GM10266 (cell line): ENCODE results near the gene GPC5.
"Not testable (repeated sequence)": the region's sequence is repeated elsewhere in the genome, so short reads cannot be mapped to it uniquely, and the experiment has no call there.

Experiments
- DNase-seq: peaks from one replicate; pipeline ENCODE4 v3.0.0; 2012; ENCODE audit errors: extremely low spot score
- TF ChIP-seq, protein P1 (sequence below): IDR thresholded peaks from 2 replicates; pipeline ENCODE4 v1.5.1; 2012; ENCODE audit warnings: mild to moderate bottlenecking, low read depth; ENCODE audit not compliant: control insufficient read depth, insufficient read depth; ENCODE audit errors: missing control alignments

Gene GPC5

GRCh38 chr13:92473765-92474475 is 1075.5 kb downstream of the GPC5 start:
- no peak for DNase-seq
- TF ChIP-seq, protein P1, sequence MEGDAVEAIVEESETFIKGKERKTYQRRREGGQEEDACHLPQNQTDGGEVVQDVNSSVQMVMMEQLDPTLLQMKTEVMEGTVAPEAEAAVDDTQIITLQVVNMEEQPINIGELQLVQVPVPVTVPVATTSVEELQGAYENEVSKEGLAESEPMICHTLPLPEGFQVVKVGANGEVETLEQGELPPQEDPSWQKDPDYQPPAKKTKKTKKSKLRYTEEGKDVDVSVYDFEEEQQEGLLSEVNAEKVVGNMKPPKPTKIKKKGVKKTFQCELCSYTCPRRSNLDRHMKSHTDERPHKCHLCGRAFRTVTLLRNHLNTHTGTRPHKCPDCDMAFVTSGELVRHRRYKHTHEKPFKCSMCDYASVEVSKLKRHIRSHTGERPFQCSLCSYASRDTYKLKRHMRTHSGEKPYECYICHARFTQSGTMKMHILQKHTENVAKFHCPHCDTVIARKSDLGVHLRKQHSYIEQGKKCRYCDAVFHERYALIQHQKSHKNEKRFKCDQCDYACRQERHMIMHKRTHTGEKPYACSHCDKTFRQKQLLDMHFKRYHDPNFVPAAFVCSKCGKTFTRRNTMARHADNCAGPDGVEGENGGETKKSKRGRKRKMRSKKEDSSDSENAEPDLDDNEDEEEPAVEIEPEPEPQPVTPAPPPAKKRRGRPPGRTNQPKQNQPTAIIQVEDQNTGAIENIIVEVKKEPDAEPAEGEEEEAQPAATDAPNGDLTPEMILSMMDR = no peak

DNA sequence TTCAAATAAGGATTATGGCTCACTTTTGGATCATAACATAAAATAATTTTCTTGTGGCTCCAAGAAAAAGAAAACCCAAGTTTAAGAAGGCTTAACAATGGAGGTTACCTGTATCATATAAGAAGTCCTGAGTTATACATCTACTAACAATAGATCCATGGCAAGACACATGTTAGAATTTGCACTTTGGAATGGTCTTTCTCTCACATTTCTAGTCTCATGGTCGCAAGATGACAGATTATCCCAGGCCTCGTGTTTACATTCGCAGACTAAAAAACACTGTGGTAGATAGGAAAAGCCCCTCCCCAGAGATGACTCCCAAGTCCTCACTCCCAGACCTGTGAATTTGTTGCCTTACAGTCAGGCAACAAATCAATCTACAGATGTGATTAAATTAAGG is 1082.0 kb downstream of the GPC5 start:
- DNase-seq = no peak
- TF ChIP-seq, protein P1 = no peak

- DNase-seq = not testable (repeated sequence)
Measured at GRCh38 chr13:92482790-92483189, 1084.4 kb downstream of the GPC5 start.

DNA sequence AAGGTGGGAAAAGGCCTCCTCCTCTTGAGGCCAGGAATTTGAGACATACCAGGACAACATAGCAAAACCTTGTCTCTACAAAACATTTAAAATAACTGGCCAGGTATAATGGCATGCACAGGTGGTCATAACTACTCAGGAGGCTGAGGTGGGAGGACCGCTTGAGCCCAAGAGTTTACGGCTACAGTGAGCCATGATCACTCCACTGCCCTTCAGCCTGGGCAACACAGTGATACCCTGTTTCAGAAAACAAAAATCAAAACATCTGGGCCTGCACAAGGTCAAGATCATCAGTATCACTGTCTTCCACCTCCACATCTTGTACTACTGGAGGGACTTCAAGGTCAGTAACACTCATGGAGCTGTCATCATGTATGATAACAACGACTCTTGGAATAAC is 1085.5 kb downstream of the GPC5 start:
- TF ChIP-seq, protein P1 = no peak
- no peak for DNase-seq

- TF ChIP-seq, protein P1 = no peak
- DNase-seq = no peak
Measured at GRCh38 chr13:92487238-92487637, 1088.8 kb downstream of the GPC5 start.

DNA sequence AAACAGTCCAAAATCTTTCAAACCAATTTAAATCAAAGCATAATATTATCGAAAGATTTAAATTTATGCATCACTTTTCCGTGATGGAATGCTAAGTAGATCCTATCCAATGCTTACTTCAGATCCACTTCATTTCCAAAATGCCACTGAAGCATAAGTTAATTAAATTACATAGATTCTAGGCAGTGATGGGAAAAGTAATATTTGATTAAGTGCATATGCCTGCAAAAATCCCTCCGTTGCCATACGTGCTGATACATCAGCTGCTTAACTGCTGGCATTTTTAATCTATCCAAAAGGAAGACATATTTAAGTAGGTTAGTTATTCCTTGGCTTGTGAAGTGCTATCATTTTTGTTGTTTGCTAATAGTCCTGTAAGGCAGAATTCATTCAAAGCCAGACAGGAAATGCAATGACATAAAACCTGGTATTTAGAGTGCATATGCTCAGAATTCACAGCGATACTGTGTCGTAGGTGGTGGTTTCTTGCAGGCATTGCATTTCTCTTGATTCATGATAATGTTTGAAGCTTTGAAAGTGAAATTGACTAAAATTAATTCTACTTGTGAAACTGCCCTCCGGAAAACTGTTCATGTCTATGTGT is 1089.9 kb downstream of the GPC5 start:
- TF ChIP-seq, protein P1 = no peak
- DNase-seq = no peak

DNA sequence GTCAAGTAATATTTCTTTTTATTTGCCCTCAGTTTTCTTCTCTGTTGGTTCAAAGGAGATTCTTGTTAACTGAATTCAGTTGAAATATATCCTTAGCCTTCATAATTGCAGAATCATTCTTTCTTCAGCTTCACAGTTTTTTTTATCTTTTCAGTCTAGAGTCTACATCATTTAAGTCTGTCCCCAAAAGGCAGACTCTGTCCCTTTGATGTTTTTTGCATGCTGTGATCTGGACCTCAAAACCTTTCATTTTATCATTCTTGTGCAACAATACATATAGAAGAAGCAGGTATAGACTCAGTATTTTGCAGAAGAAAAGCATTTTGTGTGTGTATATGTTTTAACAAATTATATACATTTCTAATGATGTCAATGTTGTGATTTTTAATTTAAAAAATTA is 1093.4 kb downstream of the GPC5 start:
- no peak for DNase-seq
- TF ChIP-seq, protein P1 = no peak
